ENCODE data around the gene FIGNL2.

The FIGNL2 gene

GRCh38 chr12:51855586-51856428, 7.3 kb upstream of the FIGNL2 start:
- no peak for DNase-seq (ENCODE audit: low read depth)
- no peak for TF ChIP-seq CTCF (conservative IDR thresholded peaks at IDR 0.05; ENCODE audit: low read depth, low read length)
- H3K4me3 ChIP-seq (ENCODE audit: low read depth, low read length), result no peak overlapping the region

- no peak for DNase-seq (ENCODE audit: low read depth)
- no peak for TF ChIP-seq CTCF (conservative IDR thresholded peaks at IDR 0.05; ENCODE audit: low read depth, low read length)
- no peak overlapping the region for H3K4me3 ChIP-seq (ENCODE audit: low read depth, low read length)
Measured at GRCh38 chr12:51852404-51853137, 4.1 kb upstream of the FIGNL2 start.

- DNase-seq (ENCODE audit: low read depth), result no peak
- no peak for TF ChIP-seq CTCF (conservative IDR thresholded peaks at IDR 0.05; ENCODE audit: low read depth, low read length)
- no peak overlapping the region for H3K4me3 ChIP-seq (ENCODE audit: low read depth, low read length)
Measured at GRCh38 chr12:51851413-51852124, 3.1 kb upstream of the FIGNL2 start.

GRCh38 chr12:51850965-51851299, 2.4 kb upstream of the FIGNL2 start:
- H3K4me3 ChIP-seq (ENCODE audit: low read depth, low read length), result no peak overlapping the region
- no peak for DNase-seq (ENCODE audit: low read depth)
- no peak for TF ChIP-seq CTCF (conservative IDR thresholded peaks at IDR 0.05; ENCODE audit: low read depth, low read length)

- TF ChIP-seq CTCF (conservative IDR thresholded peaks at IDR 0.05; ENCODE audit: low read depth, low read length), result no peak
- DNase-seq (ENCODE audit: low read depth), result no peak
- no peak overlapping the region for H3K4me3 ChIP-seq (ENCODE audit: low read depth, low read length)
Measured at GRCh38 chr12:51850081-51850964, 1.8 kb upstream of the FIGNL2 start.
